HG02981 (cell line): ENCODE results near the gene CATSPERD.
"Not testable (repeated sequence)": the region's sequence is repeated elsewhere in the genome, so short reads cannot be mapped to it uniquely, and the experiment has no call there.

Source experiments
- ATAC-seq: cut with Tn5 transposase; IDR thresholded peaks from one replicate; pipeline ENCODE4 v1.9.1; 2021; ENCODE audit warnings: mild to moderate bottlenecking, moderate library complexity; ENCODE audit not compliant: unreplicated experiment

CATSPERD gene

DNA sequence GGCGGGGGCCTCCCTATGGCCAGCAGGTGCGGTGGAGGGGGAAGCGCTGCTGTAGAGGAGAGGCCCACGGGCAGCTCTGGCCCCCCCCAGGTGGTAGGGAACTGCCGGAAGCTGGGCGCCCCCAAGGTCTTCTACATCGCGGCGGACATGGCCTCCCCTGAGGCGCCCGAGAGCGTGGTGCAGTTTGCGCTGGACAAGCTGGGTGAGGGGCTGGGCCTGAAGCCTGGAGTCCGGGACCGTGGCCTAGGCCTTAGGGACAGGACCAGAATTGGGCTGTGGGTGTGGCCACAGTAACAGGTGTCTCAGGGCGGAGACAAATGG lies 34.2 kb upstream of the CATSPERD start:
- no peak for ATAC-seq

DNA sequence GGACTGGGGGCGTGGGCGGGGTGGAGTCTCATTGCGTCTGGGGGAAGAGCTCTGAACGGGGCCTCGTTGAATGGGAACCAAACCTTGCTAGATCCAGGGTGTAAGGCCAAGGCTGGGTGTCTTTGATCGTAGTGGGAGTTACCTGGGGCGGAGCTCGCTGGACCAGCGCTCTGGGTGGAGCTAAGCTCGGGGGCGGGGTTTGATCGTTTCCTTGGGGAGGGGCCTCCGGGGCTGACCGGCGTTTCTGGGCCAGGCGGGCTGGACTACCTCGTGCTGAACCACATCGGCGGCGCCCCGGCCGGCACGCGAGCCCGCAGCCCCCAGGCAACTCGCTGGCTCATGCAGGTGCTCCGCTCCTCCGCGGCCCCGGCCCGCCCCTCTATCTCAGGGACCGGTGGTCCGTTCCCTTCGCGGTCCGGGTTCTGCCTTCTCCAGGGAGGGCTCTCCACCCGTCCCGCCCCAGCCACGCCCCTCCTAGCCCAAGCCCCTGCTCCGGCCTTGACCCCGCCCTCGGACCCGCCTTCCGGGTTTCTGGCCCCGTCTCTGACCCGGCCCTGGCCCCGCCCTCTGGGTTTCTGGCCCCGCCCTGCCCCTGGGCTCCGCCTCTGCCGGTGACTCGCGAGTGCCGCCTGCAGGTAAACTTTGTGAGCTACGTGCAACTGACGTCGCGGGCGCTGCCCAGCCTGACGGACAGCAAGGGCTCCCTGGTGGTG lies 33.6 kb upstream of the CATSPERD start:
- peak; percentile 49 for ATAC-seq

GRCh38 chr19:5687360-5688198 lies 32.9 kb upstream of the CATSPERD start:
- no peak for ATAC-seq

- not testable (repeated sequence) for ATAC-seq
These were observed 32.1 kb upstream of the CATSPERD start for GRCh38 chr19:5688262-5688881.

DNA sequence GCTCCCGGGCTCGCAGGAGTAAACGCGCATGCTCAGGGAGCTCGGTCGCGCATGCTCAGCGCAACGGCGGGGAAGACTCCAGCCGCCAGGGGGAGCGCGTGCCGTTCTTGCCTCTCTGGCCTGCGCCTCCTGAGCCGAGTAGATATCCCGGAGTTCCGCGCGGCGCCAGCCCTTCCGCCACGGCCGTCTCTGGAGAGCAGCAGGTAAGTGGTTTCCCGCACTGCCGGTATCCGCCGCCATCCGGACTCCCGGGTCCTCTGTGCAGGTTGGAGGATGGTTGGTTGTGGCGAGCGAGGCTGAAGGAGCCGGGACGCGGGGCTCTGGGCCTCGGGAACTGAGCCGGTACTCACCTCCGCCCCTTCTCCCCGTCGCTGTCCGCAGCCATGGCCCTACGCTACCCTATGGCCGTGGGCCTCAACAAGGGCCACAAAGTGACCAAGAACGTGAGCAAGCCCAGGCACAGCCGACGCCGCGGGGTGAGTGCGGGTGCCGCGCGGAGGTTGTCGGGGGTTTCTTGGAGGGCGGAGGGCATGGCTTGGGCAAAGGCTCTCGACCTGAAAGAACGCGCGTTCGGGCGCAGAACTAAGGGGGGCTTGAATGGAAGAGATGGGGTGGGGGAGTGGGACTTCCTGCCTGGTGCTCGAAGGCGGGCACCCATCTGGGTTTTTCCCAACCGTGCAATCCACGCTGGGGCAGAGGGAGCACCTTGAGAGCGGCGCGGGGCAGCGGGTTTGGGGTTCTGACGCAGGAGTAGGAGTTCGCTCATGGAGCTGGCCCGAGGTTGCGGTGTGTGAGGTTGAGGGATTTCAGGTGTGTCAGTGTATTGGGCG lies 30.1 kb upstream of the CATSPERD start, which contains the start of gene RPL36:
Gene RPL36, plus strand, starts transcription at position 171 of the 830 bp plus-strand sequence. Its CDS starts 213 bp downstream, at position 384.
- ATAC-seq: peak; percentile 41

- ATAC-seq: no peak
These were observed 29.2 kb upstream of the CATSPERD start for GRCh38 chr19:5690955-5691821.

- no peak for ATAC-seq
These were observed 28.4 kb upstream of the CATSPERD start for GRCh38 chr19:5691822-5692722.

- ATAC-seq: no peak
These were observed 27.7 kb upstream of the CATSPERD start for GRCh38 chr19:5692723-5693194.

DNA sequence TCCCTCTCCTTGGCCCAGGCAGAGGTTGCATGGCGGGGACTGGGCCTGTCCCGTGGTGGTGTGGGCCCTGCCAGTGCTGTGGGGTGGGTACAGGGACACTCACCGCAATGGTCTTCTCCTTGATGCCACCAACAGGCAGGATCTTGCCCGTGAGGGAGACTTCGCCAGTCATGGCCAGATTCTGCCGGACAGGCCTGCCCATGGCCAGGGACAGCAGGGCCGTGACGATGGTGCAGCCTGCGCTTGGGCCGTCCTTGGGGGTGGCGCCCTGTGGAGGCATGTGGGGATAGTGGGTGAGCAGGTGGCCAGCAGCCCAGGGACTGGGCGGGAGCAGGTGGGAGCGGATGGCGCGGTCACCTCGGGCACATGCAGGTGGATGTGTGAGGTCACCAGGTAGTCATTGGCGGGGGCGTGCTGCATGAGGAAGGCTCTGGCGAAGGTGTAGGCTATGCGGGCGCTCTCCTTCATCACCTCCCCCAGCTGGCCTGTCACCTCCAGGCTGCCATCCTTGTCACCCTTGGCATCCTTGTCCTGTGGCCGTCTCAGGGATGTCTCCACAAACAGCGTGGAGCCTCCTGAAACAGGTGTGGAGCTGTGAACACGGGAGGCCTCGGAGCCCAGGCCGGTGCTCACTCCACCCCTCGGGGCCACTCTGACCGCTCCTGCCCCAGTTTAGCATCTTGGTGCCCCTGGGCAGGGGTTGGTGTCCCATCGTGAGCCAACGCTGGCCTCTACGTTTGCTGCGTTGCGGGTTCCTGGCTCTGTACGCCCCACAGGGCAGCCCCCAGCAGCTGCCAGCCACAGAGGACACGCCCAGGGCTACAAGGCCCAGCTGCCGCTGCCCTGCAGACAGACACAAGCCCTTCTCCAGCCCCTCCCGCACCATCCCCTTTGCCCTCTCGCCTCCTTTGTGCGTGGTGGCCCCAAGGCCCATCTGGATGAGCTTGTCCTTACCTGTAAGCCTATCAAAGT lies 27.0 kb upstream of the CATSPERD start:
- ATAC-seq: no peak

DNA sequence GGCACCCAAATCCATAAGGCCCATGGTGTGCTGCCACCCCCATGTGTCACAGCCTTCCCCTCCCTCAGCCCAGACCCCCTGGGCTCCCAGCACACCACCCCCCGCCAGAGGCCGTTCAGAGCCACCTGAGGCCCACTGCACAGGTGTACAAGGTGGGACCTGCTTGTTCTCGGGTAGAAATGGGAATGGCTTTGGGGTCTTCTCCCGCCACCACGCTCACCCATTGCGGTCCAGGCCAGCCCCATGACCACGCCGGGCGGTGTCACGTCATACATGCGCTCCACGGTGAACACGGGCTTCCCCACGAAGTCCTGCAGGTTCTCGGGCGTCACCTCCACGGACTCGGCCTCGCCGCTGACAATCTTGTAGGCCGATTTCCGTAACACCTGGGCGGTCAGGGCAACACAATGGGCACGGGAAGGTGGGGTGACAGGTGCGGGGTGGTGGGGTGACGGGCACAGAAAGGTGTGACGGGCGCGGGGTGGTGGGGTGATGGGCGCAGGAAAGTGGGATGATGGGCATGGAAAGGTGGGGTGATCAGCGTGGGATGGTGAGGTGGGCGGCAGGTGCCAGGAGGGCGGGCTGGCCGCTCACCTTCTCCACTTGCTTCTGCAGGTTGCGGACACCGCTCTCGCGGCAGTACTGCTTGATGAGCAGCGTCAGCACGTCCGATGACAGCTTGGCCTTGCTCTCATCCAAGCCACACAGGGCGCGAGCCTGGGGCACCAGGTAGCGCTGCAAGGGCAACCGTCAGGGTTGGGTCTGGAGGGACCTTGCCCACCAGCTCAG lies 26.1 kb upstream of the CATSPERD start:
- no peak for ATAC-seq

- ATAC-seq: no peak
These were observed 25.3 kb upstream of the CATSPERD start for GRCh38 chr19:5694956-5695648.

GRCh38 chr19:5695649-5696195 lies 24.7 kb upstream of the CATSPERD start:
- ATAC-seq: no peak

DNA sequence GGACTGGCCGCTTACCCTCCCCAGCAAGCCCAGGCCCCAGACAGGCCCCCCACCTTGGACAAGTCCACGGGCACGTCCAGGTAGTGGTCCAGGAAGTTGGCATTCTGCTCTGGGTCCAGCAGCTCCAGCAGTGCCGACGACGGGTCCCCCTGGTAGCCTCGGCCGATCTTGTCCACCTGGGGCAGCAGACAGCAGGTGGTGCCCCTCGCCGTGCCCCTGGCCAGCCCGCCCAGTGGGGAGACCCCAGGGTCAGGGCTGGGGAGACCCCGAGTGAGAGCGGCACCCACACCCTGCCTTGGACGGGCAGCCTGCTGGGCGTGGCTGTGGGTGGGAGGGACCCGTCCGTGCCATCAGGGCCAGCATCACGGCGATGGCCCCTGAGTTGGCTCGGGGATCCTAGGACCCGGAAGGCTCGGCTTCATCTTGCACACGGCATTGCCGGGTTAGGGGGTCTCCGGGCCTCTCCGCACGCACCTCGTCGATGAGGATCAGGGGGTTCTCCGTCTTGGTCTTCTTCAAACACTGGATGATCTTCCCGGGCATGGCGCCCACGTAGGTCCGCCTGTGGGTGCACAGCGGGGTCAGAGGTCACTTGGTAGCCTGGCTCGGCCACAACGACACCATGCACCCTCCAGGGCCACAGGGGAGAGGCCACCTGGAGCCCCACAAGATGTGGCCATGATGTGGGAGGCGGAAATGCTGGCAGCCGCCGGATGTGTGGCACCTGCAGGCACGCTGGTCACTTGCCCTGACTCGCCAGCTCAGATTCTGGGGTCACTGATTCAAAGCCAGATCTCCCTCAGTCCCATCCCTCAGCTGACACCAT lies 24.0 kb upstream of the CATSPERD start:
- no peak for ATAC-seq

GRCh38 chr19:5697022-5697889 lies 23.2 kb upstream of the CATSPERD start:
- no peak for ATAC-seq
